ENCODE results near the gene MUS81.
"Not testable (repeated sequence)": the region's sequence is repeated elsewhere in the genome, so short reads cannot be mapped to it uniquely, and the experiment has no call there.

Gene MUS81

DNA sequence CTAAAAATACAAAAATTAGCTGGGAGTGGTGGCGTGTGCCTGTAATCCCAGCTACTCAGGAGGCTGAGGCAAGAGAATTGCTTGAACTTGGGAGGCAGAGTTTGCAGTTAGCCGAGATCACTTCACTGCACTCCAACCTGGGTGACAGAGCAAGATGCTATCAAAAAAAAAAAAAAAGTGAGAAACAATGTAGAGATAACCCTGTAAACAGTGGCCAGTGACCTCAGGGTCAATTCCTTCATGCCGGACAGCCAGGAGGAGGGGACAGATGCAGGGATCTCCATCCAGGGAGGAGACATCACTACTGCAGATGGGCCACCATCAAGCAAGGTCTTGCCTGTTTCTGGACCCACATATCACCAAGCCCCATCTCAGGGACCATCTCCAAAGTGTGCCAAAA is 12.5 kb upstream of the MUS81 start:
- DNase-seq: no peak

DNA sequence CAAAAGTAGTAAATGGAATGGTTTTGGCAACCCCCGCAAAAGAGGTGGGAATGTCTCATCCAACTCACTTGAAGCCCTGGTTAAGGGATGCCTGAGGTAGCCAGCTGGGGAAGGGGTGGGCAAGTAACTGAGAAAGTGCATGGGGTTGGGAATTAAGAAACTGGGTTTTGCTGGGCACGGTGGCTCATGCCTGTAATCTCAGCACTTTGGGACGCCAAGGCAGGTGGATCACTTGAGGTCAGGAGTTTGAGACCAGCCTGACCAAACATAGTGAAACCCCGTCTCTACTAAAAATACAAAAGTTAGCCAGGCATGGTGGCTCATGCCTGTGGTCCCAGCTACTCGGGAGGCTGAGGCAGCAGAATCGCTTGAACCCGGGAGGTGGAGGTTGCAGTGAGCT is 11.5 kb upstream of the MUS81 start:
- DNase-seq: not testable (repeated sequence)

DNA sequence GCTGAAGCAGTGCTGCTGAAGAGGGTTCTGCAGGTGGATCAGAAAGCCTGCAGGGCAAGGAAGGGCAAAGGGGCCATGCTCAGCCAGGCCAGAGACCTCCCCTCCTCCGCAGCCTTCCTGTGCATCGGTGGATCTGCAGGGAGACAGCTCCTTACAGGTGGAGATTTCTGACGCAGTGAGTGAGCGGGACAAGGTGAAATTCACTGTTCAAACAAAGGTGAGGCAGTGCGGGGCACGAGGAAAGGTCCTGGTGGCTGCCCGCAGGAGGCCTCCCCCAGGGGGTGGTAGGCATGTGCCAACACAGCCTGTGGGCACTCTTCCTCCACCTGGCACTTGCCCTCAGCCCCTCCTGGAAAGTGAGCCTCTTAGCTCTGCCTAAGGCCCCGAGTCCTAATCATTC is 10.9 kb upstream of the MUS81 start:
- no peak for DNase-seq

DNA sequence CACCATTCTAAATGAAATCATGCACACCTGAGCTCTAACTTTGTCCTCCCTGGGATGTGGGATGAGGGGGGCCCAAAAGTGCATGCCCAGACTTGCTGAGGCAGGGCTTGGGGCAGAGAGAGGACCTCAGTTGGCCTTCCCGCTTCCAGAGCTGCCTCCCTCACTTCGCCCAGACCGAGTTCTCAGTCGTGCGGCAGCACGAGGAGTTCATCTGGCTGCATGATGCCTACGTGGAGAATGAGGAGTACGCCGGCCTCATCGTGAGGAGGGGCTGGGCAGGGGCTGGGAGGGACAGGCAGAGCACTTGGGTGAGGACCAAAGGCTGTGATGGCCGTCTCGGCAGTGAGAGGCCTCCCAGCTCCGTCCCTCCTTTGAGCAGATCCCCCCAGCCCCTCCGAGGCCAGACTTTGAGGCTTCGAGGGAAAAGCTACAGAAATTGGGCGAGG is 10.4 kb upstream of the MUS81 start:
- no peak for DNase-seq

DNA sequence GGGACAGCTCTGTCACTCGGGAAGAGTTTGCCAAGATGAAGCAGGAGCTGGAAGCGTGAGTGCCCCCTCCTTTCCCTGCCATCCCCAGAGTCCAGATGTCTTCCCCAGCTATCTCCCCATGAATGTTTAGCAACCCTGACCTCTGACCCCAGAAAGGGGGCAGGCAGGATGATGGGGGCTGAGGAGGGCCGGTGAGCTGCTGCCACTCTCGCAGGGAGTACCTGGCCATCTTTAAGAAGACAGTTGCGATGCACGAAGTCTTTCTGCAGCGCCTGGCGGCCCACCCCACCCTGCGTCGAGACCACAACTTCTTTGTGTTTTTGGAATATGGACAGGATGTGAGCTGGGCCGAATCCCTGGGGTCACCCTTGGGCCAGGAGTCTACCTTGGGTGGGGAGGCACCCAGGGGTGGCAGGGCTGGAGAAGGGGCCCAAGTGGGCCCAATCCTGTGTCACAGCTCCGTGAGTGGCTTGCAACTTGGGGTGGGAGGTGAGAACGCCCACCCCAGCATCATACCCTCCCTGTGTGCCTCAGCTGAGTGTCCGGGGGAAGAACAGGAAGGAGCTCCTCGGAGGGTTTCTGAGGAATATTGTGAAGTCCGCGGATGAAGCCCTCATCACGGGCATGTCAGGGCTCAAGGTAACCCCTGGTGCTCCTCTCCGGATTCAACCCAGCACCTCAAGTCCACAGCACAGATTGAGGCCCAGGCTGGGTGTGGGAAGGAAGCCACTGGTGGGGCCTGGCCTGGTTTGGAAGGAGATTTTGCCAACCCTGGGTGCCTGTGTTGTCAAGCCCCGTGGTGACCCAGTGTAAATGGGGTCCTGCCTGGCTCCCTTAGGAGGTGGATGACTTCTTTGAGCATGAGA is 9.8 kb upstream of the MUS81 start:
- no peak for DNase-seq

DNA sequence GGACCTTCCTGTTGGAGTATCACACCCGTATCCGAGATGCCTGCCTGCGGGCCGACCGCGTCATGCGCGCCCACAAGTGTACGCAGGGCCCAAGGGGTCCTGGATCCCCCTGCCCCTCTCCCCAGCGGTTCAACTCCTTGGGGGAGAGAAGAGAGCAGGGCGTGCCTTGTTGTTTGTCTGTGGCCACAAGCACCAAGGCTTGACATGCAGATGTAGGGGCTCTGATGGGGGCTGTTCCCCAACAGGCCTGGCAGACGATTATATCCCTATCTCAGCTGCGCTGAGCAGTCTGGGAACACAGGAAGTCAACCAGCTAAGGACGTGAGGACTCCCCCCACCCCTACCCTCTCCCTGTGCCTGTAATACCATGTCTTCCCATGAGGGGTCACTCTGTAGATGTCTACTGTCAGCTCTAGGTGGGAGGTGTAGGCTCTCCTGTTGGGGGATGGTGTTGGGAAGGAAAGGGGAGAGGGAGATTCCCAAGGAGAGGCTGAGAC is 9.1 kb upstream of the MUS81 start:
- DNase-seq: no peak

DNA sequence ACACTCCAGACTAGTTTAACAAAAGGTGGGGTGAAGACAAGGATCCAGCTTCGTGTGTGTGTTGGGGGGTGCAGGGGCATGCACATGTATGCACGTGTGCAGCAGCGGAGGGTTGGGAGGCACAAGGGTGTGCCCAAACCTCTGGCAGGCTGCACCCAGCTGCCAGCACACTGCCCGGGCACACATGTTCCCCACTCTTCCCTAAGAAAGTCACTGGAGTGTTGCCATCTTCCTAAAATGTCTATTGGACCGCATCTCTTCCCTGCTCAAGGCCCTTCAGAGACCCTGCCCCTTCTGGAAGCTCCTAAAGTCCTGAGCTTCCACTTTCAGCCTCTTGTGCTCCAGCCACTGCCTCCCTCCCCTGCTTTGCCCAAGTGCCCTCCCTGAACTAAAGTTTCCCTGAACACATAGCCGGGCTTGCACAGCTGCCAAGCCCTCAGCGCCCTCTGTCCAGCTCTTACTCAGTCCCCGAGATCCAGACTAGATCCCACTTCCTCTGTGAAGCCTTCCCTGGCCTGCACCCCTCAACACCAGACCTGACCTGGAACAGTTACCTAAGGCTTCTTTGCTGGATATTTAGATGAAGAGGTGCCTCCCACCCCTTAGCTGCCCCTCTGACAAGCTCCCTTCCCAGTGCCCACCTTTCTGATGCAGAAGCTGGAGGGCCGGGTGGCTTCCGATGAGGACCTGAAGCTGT is 8.3 kb upstream of the MUS81 start:
- DNase-seq: no peak

DNA sequence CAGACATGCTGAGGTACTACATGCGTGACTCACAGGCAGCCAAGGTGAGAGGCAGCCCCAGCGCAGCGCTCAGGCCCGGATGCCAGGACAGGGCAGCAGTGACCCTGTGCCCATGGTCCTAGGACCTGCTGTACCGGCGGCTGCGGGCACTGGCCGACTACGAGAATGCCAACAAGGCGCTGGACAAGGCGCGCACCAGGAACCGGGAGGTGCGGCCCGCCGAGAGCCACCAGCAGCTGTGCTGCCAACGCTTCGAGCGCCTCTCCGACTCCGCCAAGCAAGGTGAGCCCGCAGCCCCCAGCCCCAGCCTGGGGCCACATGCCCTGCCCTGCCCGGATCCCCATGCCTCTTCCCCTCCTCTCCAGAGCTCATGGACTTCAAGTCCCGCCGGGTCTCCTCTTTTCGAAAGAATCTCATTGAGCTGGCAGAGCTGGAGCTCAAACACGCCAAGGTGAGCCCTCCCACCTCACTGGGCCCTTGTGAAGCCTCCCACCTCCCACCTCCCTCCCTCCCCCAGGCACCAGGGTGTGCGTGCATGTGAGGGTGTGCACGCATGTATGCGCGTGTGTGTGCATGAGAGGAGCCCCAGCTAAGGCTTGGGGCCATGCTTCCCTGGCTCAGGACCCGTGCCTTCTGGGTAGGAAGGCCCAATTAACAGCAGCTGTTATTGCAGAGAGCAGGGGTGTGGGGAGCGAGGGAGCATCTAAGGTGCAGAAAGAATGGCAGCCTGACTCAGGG is 7.6 kb upstream of the MUS81 start:
- no peak for DNase-seq

DNA sequence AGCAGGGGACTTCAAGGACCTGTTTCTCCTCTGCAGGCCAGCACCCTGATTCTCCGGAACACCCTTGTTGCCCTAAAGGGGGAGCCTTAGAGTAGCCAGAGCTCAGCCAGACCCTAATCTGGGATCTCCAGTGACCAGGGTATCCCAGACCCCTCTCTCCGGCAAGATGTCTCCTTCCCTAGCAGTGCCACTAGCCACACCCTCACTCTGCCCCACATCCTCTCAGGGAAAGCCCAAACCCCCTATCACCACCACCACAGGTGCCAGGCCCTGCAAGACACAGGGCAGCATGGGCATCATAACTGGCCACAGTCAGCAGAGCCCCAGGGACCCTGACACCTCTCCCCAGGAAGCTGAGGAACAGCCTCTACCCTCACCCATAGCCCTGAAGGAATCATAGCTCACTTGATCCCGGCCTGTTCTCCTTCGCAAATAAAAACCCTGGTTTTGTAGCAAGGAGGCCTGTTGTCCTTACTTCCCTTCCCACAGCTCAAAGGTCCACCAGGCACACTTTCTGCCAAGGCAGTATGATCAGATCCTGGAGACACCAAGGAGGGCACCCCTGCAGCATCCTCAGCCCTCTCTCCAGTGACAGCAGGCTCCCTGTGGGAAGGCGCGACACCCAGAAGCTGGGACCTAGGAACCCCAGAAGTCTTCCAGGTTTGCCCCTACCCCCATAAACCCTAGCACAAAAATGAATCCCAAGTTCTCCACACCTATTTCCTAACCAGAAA is 6.8 kb upstream of the MUS81 start:
- DNase-seq: no peak

DNA sequence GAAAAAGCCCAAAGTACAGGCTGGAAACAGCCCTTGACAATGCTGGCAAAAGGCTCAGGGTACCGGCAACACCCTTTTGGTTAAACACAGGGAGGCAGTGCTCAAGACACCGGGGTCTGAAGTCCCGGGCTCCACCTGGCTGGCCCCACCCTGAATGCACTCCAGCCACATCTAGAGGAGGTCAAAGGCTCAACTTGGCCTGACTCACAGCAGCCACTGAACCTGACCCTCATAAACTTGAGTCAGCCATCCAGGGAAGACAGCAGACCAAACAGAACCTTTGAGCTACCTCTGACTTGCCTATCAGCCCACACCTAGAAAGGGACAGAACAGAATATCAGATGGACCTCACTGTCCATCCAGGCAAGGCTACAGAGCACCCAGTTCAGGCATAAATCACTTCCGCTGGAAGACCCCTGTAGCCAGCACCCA is 6.1 kb upstream of the MUS81 start:
- no peak for DNase-seq

DNA sequence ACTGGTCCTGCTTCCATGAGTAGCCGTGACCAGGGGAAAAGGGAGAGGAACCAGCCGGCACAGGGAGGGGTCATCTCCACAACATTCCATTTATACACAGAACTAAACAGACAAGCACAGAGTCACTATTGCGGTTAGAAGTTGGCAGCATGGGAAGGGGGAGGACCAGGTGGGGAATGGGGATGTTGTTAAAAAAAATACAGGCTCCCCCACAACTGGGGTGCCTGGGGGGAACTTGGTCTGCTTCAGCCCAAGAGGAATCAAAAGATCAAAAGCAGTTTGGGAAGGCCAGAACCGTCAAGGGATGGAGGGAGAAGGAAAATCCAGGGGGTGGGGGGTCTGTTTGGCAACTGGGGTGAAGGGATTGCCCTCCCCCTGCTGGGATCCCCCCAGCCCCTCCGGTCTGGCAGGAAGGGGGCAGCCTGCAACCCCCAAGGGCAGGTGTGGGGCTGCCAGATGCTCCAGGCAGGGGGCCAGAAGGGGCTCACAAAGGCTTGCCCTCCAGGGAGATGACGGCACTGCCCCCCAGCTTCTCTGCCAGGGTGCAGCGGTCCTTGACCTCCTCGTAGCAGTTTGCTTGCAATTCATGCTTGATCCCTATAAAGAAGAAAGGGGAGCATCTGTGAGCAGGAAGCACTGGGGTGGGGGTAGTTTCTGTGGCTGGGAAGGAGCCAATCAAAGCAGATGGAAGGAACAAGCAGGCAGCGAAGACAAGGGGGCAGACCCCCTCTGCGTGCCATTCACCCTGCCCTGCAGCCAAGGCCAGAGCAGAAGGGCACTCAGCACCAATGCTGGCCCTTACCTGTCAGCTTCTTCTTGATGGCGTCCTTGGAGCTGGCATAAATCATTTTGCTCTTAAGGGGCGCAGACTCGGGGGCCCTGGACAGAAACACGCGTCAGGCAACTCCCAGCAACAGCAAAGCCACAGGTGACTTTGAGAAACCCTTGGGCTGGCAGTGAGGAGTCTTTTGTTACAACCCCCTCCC is 5.1 kb upstream of the MUS81 start:
- no peak for DNase-seq

DNA sequence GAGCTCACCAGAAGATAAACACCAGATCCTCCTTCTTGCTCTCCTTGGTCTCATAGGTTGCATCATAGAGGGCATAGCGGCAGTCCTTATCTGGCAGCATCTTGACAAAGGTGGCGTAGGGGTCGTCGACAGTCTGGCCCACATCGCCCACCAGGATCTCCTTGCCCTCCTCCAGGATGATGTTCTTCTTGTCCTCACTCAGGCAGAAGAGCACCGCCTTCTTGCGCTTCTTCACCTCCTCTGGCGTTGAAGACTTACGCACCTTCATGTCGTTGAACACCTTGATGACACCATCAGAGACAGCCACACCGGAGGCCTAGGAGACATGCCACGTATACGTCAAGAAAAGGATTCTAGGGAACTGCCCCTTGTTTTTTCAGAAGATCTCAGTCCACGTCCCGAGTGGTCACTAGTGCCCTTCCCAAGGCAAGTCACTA is 4.3 kb upstream of the MUS81 start:
- no peak for DNase-seq

DNA sequence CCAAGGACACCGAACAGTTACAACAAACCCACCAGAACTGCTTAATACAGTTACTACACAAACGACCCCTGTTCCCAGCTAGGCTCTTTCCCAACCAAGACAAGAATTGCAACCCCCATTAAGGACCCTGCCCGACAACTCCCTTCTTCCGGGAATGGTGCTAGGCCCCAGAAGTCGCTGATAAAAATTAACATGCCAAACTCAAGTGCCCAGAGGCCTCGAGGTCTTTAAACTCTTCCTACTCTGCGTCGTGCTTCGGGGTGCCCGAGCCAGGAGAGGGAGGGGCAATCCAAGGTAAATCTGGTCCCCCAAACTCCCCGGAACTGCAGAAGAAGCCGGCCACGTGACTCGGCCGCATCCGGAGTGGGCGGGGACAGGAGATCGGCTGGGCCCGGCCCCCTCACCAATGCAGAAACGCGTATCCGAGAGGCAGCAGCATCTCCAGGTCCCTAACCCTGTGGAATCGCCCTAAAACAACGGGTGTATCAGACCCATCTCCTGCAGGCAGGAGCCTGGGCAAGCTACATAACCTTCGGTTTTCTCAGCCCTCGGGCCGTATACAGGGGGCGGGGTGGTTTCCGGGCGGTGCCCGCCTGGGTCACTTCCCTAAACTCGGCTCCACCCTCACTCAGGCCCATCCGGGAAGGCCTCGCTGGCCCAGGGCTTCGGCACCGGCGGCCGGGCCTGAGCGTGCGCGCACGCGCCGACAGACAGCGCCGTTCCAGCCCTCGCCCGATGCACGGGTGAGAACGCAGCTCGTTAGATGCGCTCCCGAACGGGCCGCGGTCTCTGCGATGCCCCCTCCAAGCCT is 3.3 kb upstream of the MUS81 start:
- peak; percentile 52 for DNase-seq

DNA sequence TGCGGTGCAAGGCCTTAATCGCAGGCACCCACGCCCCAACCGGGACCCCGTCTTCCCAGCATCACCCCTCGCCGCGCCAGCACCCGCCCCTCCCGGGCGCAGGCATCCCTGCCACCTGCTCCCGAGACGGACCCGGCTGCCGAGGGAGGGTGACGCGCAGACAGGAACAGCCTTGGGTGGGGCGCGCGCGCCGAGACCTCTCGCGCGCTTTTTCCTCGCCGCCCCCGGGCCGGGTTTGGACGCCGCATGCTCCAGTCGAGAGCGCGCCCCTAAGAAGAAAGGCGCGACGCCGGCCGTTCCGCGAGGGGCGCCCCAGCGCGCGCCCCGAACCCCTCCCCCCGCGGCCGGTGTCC is 2.8 kb upstream of the MUS81 start:
- DNase-seq: no peak

DNA sequence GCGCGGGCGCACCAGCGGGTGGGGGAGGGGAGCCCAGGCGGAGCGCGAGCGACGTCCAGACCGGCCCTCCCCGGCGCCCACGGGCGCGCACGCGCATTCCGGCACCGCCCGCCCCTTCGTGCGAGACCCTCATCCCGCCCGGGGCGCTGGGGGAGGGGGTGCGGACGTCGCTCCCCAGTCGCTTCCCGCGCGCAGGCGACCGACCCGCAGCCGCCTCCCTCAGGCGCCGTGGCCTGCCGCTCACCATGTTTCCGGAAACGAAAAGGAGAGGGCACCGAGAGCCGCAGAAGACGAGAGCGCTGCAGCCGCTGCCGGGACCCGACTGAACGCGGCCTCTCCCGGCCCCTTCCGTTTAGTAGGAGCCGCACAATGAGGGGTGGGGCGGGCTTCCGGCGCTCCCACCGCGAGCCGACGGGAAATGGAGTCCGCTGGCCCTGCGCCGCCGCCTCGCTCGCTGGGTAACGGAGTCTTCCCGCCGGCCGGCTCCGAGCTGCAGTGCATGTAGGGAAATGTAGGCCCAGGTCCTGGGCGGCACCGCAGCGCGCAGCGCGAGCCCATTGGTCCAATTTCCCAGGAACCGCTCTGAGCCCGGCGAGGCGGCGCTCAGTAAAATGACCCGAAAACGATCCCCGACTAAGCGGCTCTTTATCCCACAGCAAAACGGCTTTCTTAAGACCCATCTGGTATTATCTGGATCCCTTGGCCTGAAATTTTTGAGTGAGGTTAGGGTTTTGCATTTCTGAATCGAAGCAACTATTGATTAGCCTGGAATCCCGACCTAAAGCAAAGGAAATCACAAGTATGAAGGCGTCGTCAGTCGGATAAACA is 2.2 kb upstream of the MUS81 start, which contains the start of gene CFL1:
Gene CFL1, minus strand, starts transcription at position 328 of the 828 bp plus-strand sequence. Its CDS starts 81 bp downstream, at position 247.
- DNase-seq: peak; percentile 98

DNA sequence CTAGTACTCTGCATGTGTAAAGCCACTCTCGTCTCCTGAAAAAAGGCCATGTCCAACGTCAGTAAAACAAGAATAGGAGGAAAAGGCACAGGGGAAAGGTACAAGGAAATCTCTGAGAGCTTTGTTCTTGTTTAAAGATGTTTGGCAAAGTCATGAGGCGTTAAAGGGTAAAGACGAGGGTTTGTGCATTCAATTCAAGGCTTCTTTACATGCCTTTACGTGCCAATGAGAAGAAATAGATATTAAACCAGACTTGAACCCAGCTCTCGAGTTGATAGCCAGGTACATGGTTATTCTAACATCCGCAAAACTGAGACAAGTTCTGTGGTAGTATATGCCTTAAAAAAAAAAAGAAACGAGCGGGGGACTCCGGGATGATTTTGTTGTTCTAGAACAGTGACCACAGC is 1.5 kb upstream of the MUS81 start:
- no peak for DNase-seq

DNA sequence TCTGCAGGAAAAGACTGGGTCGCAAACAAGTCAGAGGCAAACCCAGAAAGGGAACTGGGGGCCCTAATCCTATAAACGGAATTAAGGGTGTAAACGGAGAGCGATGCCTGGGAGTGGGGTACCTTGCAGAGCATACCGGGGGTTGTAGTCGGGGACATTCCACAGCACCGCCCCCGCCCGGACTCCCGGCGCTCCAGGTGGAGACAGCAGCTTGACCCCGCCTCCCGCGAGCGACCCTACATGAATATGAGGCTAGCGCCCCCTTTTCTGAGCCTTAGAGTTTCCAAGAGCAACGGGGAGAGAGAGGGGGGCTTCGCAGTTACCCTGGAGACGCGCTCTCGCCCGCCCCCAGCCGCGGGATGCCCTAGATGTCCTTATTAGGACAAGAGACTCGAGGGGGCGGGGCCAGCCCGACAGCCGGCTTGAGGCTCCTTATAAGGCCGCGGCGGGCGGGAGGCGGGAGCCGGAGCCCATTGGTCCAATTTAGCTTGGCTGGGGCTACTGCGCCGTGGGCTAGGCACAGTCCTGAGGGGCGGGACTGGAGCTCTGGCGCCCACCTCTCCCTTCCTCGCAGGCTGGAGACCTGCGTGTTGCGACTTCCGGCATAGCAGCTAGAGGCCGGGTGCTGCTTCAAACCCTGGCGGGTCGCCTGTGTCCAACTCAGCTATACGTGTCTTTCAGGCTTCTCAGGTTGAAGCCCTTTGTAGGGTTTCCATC is 980 bp upstream of the MUS81 start:
- DNase-seq: peak; percentile 100

DNA sequence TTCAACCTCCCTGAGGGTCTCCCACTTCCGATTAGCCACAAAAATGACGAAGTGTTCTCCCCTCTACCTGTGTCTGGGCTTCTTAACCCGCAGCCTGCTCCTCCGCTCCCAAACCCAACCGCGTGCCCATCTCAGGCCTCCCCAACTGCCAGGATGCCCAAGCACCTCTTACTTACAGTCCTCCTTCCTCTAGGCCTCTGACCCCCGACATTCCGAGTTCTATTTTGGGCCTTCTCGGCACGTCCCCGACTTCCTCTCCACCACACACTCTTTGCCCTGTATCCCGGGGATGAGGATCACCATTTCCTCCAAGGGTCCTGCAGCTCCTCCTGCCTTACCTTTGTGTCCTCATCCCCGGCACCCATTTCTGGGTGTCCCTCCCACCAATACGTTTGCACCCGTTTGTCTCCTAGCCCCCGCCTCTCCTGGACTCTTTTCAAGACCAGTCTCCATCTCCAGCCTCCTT is 388 bp upstream of the MUS81 start:
- no peak for DNase-seq

Data from fibroblast of skin of abdomen (primary cell).